Neural progenitor cell (in vitro differentiated cells): ENCODE measurements around the gene ATP6V1B1.

Source experiments
- EZH2 ChIP-seq: fragments of 200-600 bp; sonication (generic); IDR thresholded peaks from 2 replicates; pipeline ENCODE4 v1.6.1; 2017; ENCODE audit warnings: antibody characterized with exemption, mild to moderate bottlenecking, moderate library complexity
- EZH2phosphoT487 ChIP-seq: fragments of 200-600 bp; sonication (generic); IDR thresholded peaks from 2 replicates; pipeline ENCODE4 v1.6.1; 2017; ENCODE audit warnings: antibody characterized with exemption
- TF ChIP-seq, protein P1 (sequence below): fragments of 200-600 bp; sonication (generic); IDR thresholded peaks from 2 replicates; pipeline ENCODE4 v1.5.1; 2017; ENCODE audit warnings: antibody characterized with exemption, mild to moderate bottlenecking

DNA sequence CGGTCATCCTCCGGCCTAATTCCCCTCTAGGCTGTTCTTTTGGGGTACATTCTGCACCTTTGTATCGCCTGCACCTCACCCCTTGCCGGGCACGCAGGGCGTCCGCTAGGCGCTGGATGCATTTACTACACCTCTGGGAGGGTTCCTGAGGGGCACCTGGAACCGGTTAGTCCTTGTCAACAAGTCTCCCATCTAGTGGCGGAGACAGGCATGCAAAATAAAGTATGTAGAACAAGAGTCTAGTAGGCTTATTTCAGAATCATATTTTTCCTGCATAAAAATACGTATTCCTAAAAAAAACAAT lies 59.7 kb downstream of the ATP6V1B1 start:
- TF ChIP-seq EZH2 (no peak), EZH2phosphoT487 (peak; percentile 43)
- TF ChIP-seq, protein P1, sequence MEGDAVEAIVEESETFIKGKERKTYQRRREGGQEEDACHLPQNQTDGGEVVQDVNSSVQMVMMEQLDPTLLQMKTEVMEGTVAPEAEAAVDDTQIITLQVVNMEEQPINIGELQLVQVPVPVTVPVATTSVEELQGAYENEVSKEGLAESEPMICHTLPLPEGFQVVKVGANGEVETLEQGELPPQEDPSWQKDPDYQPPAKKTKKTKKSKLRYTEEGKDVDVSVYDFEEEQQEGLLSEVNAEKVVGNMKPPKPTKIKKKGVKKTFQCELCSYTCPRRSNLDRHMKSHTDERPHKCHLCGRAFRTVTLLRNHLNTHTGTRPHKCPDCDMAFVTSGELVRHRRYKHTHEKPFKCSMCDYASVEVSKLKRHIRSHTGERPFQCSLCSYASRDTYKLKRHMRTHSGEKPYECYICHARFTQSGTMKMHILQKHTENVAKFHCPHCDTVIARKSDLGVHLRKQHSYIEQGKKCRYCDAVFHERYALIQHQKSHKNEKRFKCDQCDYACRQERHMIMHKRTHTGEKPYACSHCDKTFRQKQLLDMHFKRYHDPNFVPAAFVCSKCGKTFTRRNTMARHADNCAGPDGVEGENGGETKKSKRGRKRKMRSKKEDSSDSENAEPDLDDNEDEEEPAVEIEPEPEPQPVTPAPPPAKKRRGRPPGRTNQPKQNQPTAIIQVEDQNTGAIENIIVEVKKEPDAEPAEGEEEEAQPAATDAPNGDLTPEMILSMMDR: peak; percentile 57
